Left cardiac atrium (tissue), 4 donors: ENCODE results near the gene TDRD15. TPM values are rescaled to one million over a fixed set of nuclear protein-coding genes. Genes with fewer than 3 reads are reported as not detected.
A peak's percentile ranks its signal among the peaks of the same experiment; 100 is the strongest.
"Not testable (repeated sequence)": the region's sequence is repeated elsewhere in the genome, so short reads cannot be mapped to it uniquely, and the experiment has no call there.

Source experiments
- ATAC-seq, 2 donors: fragments of 200-7000 bp; cut with Tn5 transposase; one replicate each; pipeline ENCODE4 v1.9.1; 2020; ENCODE audit warnings: mild to moderate bottlenecking in 2 of 2, moderate library complexity in 2 of 2
- DNase-seq: peaks from one replicate; pipeline ENCODE4 v3.0.0-alpha.2; 2020
- intact Hi-C, 2 donors: fragments of 100-400 bp; cut with DNase I; formaldehyde crosslinking; loops; one replicate each; pipeline versions ENCODE4 v1.14.1 to v1.15.1; 2022 to 2023
- total RNA-seq, 2 donors: library from RNA; stranded (reverse); fragmentation: NEBNext Ultra II Directional; extraction: Animal tissue kit (Norgen Biotek cat#: 25700); gene quantifications; one replicate each; pipeline ENCODE4 v1.2.1, GENCODE V29; 2021
- donor health status: DM: no; HTN: yes; CAD: no.
- donor health status: DM: no; HTN: yes; CAD: no; lungs with severe emphysema.
- donor health status: DM: yes; HTN: yes; CAD: no.
- donor health status: Dilated cardiomyopathy.

Gene TDRD15
- total RNA-seq, 2 donors from 2014 or later: not detected

GRCh38 chr2:21131861-21132260, 8.1 kb downstream of the TDRD15 start:
- ATAC-seq (no peak), DNase-seq (no peak)
- intact Hi-C loops: no loop called here

- intact Hi-C loops: no loop called here
- DNase-seq: no peak
- ATAC-seq: no peak
These were observed 11.8 kb downstream of the TDRD15 start for GRCh38 chr2:21135585-21135984.

DNA sequence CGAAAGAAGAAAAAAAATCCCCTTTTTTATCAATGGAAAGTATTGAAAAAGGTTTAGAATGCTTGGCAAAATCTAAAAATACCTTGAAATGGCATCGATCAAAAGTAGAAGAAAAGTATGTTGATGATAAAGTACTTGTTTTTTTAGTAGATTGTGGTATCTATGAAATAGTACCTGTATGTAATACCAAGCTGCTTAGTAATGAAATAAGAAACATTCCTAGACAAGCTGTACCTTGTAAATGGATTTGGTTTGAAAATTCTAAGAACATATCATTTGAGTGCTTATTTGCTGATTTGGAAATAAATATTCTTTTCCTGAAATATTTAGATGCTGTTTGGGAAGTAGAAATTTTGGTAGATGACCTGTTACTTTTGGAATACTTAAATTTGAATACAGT, 18.4 kb downstream of the TDRD15 start:
- no peak for DNase-seq
- intact Hi-C loops: no loop called here
- ATAC-seq: no peak

- intact Hi-C loops: no loop called here
- ATAC-seq (no peak), DNase-seq (no peak)
These were observed 22.9 kb downstream of the TDRD15 start for GRCh38 chr2:21146638-21147037.

DNA sequence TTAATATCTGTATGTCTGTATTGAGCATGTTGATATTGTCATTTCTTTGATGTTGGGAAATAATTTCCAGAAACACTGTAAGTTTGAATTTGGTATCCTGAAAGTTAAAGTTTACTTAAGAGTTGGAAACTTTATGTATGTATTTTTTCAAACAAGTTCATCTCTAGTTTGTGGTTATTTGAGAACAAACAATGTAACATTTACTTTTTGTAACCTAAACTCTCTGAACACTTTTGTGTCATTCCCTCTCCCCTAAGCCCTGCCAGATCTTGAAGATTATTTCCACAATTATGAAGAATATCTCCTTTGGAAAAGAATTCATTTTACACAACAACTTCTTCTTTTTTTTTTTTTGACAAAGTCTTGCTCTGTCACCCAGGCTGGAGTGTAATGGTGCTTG, 24.9 kb downstream of the TDRD15 start:
- intact Hi-C loops: no loop called here
- no peak for ATAC-seq
- no peak for DNase-seq

DNA sequence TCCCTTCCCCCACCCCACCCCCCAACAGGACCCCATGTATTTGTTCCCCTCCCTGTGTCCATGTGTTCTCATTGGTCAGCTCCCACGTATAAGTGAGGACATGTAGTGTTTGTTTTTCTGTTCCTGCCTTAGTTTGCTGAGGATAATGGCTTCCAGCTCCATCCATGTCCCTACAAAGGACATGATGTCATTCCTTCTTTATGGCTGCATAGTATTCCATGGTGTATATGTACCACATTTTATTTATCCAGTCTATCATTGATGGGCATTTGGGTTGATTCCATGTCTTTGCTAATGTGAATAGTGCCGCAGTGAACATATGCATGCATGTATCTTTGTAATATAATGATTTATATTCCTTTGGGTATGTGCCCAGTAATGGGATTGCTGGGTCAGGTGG, 27.5 kb downstream of the TDRD15 start:
- DNase-seq, ATAC-seq, intact Hi-C loops: not testable (repeated sequence)

DNA sequence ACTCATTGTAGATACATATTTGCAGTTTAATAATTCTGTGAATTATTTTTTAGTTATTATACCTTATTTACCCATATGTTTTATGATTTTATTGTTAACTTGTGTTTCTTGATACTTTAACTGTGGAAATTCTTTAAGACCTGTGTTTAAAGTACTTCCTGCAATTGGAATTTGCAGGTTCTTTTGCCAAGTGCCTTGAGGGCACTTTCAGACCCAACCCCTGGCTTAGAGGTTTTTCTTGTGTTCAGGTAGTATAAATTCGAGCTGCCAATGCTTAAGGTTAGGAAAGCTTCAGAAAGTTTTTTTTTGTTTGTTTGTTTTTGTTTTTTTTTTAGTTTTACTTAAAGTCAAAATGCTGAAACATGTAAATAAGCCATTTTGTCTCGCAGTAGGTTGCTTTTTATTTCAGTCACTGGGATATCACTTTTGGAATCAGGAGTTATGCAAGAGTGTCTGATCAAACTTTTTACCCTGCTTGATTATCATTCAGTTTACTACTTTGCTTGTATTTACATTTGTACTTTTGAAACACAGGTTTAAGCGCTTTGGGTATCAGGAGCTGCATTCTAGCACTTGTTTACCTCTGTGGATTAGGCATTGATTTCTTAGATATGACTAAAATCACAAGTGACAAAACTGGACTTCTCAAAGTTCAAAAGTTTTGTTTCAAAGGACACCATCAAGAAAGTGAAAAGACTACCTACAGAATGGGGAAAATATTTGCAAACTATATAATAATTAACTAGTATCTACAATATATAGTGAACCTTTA, 31.8 kb downstream of the TDRD15 start:
- ATAC-seq (no peak), DNase-seq (no peak)
- intact Hi-C loops: no loop called here

GRCh38 chr2:21161122-21161521, 37.4 kb downstream of the TDRD15 start:
- intact Hi-C loops: no loop called here
- ATAC-seq (no peak), DNase-seq (no peak)

GRCh38 chr2:21161832-21162614, 38.3 kb downstream of the TDRD15 start:
- intact Hi-C loops: no loop called here
- no peak for DNase-seq
- ATAC-seq: no peak

DNA sequence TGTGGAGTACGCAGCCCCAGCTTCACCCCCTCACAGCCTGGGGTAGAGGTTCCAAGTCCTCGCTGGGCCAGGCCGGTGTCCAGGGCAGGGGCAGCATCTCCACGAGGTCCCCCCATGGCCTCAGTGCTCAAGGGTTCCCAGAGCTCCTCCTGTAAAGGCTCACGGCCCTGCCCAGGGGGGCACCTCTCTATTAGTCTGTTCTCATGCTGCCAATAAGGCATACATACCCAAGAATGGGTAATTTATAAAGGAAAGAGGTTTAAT, 38.8 kb downstream of the TDRD15 start:
- DNase-seq (no peak), ATAC-seq (no peak)
- intact Hi-C loops: no loop called here

DNA sequence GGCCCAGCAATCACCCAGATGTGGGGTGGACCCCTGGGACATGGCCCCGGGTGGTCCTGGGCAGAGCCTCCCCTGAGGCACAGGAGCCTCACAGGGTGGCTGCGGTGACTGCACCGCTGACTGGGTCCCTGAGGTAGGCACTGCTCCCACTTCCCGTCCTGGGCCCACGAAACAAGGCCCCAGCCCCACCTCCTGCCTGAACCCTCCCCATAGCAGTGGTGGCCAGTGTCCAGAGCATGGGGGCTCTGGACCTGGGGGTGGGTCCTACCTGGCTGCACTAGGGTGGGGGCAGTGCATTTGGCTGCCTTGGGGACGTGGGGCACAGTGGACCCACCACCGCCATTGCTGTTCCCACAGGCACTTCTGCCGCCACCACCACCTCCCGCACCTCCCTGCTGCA, 39.4 kb downstream of the TDRD15 start:
- ATAC-seq (no peak), DNase-seq (no peak)
- intact Hi-C loops: no loop called here

DNA sequence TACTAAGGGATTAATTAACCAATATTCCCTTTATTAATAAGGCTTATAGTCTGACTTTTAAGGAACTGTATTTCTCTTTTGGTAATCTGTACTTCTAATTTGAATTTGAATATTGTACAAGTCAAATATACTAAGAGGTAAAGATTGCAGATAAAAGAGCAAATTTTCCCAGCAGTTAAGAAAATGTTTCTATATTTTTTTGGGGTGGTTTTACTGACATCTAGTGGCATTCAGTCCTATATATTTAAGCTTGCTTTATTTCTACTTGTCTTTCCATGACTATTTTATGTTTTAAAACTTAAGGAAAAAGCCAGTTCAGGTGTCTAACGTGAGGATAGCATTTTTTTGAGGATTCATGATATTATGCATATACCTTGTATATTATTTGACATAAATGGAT, 41.6 kb downstream of the TDRD15 start:
- intact Hi-C loops: no loop called here
- ATAC-seq (no peak), DNase-seq (no peak)

GRCh38 chr2:21175895-21176646, 52.3 kb downstream of the TDRD15 start:
- DNase-seq (no peak), ATAC-seq (peak; percentile 44 to 67)
- intact Hi-C loops: loop anchor here (1.0 to 10.0 kb wide), 3 partner anchors 141 to 229 kb away; no protein-coding TSS in a partner anchor

GRCh38 chr2:21181957-21182356, 58.2 kb downstream of the TDRD15 start:
- intact Hi-C loops: no loop called here
- DNase-seq: no peak
- no peak for ATAC-seq

- ATAC-seq: no peak
- intact Hi-C loops: no loop called here
- DNase-seq: no peak
These were observed 59.5 kb downstream of the TDRD15 start for GRCh38 chr2:21183306-21183705.

GRCh38 chr2:21183726-21184125, 60.0 kb downstream of the TDRD15 start:
- intact Hi-C loops: no loop called here
- DNase-seq (no peak), ATAC-seq (no peak)

DNA sequence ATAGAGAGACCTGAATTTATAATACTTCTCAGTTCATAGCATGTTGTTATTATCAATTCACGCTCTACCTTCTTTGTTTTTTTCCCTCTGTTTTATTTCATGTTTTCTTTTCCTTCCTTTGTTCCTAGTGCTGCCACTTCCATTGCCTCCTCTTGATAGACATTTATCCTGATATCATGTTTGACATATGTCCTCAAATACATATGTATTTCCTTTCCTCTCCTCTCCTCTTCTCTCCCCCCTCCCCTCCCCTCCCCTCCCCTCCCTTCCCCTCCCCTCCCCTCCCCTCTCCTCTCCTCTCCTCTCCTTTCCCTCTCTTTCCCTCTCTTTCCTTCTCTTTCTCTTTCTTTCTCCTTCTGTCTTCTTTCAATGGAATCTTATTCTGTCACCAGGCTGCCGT, 67.8 kb downstream of the TDRD15 start:
- DNase-seq (no peak), ATAC-seq (no peak)
- intact Hi-C loops: no loop called here
